IMR-90 (cell line): ENCODE data around the gene DNAJB8. TPM values are rescaled to one million over a fixed set of nuclear protein-coding genes. Genes with fewer than 3 reads are reported as not detected.

Experiments
- ATAC-seq: fragments of 200-7000 bp; cut with Tn5 transposase; 2 replicates; pipeline ENCODE4 v1.9.1; 2020; ENCODE audit warnings: low read depth, mild to moderate bottlenecking, moderate library complexity
- BruUV-seq: library from RNA; stranded (reverse); fragments of 400-500 nt; replicated peaks from 2 replicates; lab custom pipeline; 2021; lab: Mats Ljungman, UMichigan
- CTCF ChIA-PET: fragments of 300-600 bp; formaldehyde crosslinking; extraction: SDS; loops from one replicate; lab custom pipeline; 2021; ENCODE audit warnings: antibody characterized with exemption; lab: Yijun Ruan, JAX
- POLR2A ChIA-PET: fragments of 300-600 bp; sonication (Branson Sonifier 250); formaldehyde crosslinking; loops from one replicate; lab custom pipeline; 2022; ENCODE audit warnings: antibody characterized with exemption; ENCODE audit not compliant: unreplicated experiment; lab: Charles Lee
- DNase-seq: peaks from one replicate; pipeline ENCODE4 v3.0.0; 2013
- H2AFZ ChIP-seq: replicated peaks from 2 replicates; pipeline ENCODE3; 2013; ENCODE audit warnings: low read length, mild to moderate bottlenecking; ENCODE audit not compliant: poor library complexity
- H2AK5ac ChIP-seq: 2 replicates; pipeline ENCODE4 v1.6.1; 2013; ENCODE audit warnings: low read depth, low read length, inconsistent platforms
- H2AK9ac ChIP-seq: replicated peaks from 2 replicates; pipeline ENCODE3; 2013; ENCODE audit warnings: mild to moderate bottlenecking, low read depth, low read length, moderate library complexity; ENCODE audit not compliant: poor library complexity
- H2BK120ac ChIP-seq: 2 replicates; pipeline ENCODE4 v1.6.1; 2013; ENCODE audit warnings: low read depth, low read length, inconsistent platforms
- H2BK15ac ChIP-seq: 3 replicates; pipeline ENCODE4 v1.6.1; 2013; ENCODE audit warnings: low read depth, low read length, inconsistent platforms
- H2BK20ac ChIP-seq: 2 replicates; pipeline ENCODE4 v1.6.1; 2013; ENCODE audit warnings: low read depth, mild to moderate bottlenecking, inconsistent platforms, low read length, moderate library complexity
- H2BK5ac ChIP-seq: 2 replicates; pipeline ENCODE4 v1.6.1; 2013; ENCODE audit warnings: mild to moderate bottlenecking, low read depth, low read length, inconsistent platforms; ENCODE audit not compliant: poor library complexity, severe bottlenecking
- H3K14ac ChIP-seq: replicated peaks from 2 replicates; pipeline ENCODE4 v1.6.1; 2013; ENCODE audit warnings: low read depth, low read length, inconsistent platforms
- H3K18ac ChIP-seq: 2 replicates; pipeline ENCODE4 v1.6.1; 2013; ENCODE audit warnings: low read depth, low read length, control low read depth
- H3K23ac ChIP-seq: 2 replicates; pipeline ENCODE4 v1.6.1; 2013; ENCODE audit warnings: low read depth, low read length, inconsistent platforms
- H3K27ac ChIP-seq: 2 replicates; pipeline ENCODE4 v1.5.1; 2013; ENCODE audit warnings: mild to moderate bottlenecking, control low read depth, low read length; ENCODE audit not compliant: insufficient read depth
- H3K27me3 ChIP-seq: 2 replicates; pipeline ENCODE4 v1.6.1; 2013; ENCODE audit warnings: low read length; ENCODE audit not compliant: control insufficient read depth, insufficient read depth
- H3K36me3 ChIP-seq: 2 replicates; pipeline ENCODE4 v1.6.1; 2013; ENCODE audit warnings: low read length, mixed read lengths; ENCODE audit not compliant: control insufficient read depth, insufficient read depth
- H3K4ac ChIP-seq: 2 replicates; pipeline ENCODE4 v1.6.1; 2013; ENCODE audit warnings: low read depth, low read length, inconsistent platforms
- H3K4me1 ChIP-seq: 2 replicates; pipeline ENCODE4 v1.6.1; 2013; ENCODE audit warnings: low read length, mixed read lengths; ENCODE audit not compliant: control insufficient read depth, insufficient read depth
- H3K4me2 ChIP-seq: 2 replicates; pipeline ENCODE4 v1.6.1; 2013; ENCODE audit warnings: low read depth, mild to moderate bottlenecking, control low read depth, low read length, moderate library complexity
- H3K4me3 ChIP-seq: 2 replicates; pipeline ENCODE4 v1.5.1; 2013; ENCODE audit warnings: low read depth, mild to moderate bottlenecking, control low read depth, low read length, moderate library complexity; ENCODE audit not compliant: insufficient read depth
- H3K56ac ChIP-seq: 2 replicates; pipeline ENCODE4 v1.6.1; 2013; ENCODE audit warnings: low read length, inconsistent platforms; ENCODE audit not compliant: insufficient read depth; ENCODE audit errors: extremely low read depth
- H3K79me1 ChIP-seq, 2 experiments: 2 replicates each; pipeline ENCODE4 v1.6.1; 2013; ENCODE audit warnings: low read length in 2 of 2, inconsistent platforms in 1 of 2, low read depth in 1 of 2
- H3K9ac ChIP-seq: 2 replicates; pipeline ENCODE4 v1.6.1; 2013; ENCODE audit warnings: low read depth, low read length, control low read depth
- H3K9me1 ChIP-seq: 2 replicates; pipeline ENCODE4 v1.6.1; 2013; ENCODE audit warnings: low read length, inconsistent platforms; ENCODE audit not compliant: insufficient read depth
- H3K9me3 ChIP-seq: 2 replicates; pipeline ENCODE4 v1.6.1; 2013; ENCODE audit warnings: low read length; ENCODE audit not compliant: control insufficient read depth, insufficient read depth
- H4K20me1 ChIP-seq: 2 replicates; pipeline ENCODE4 v1.6.1; 2013; ENCODE audit warnings: low read length, inconsistent platforms; ENCODE audit not compliant: insufficient read depth
- H4K5ac ChIP-seq: 2 replicates; pipeline ENCODE4 v1.6.1; 2013; ENCODE audit warnings: mild to moderate bottlenecking, low read depth, low read length, control low read depth
- H4K8ac ChIP-seq, 2 experiments: 2 replicates each; pipeline ENCODE4 v1.6.1; 2013; ENCODE audit warnings: low read depth in 2 of 2, low read length in 2 of 2, control low read depth in 1 of 2, inconsistent platforms in 1 of 2
- H4K91ac ChIP-seq: 2 replicates; pipeline ENCODE4 v1.6.1; 2013; ENCODE audit warnings: low read depth, low read length, inconsistent platforms; ENCODE audit not compliant: insufficient read depth
- FOS ChIP-seq: fragments of 150-350 bp; IDR thresholded peaks from 2 replicates; pipeline ENCODE4 v1.6.1; 2016; ENCODE audit warnings: low read depth, low read length
- MAZ ChIP-seq: IDR thresholded peaks from 2 replicates; pipeline ENCODE4 v1.6.1; 2012; ENCODE audit warnings: low read depth, mild to moderate bottlenecking, low read length, improper control_type of control experiment, moderate library complexity, borderline replicate concordance
- POLR2A ChIP-seq: IDR thresholded peaks from 2 replicates; pipeline ENCODE4 v1.6.1; 2012; ENCODE audit warnings: mild to moderate bottlenecking, low read depth, low read length
- RAD21 ChIP-seq: IDR thresholded peaks from 2 replicates; pipeline ENCODE4 v1.6.1; 2012; ENCODE audit warnings: low read length, improper control_type of control experiment
- SMC3 ChIP-seq: fragments of 150-350 bp; IDR thresholded peaks from 2 replicates; pipeline ENCODE4 v1.6.1; 2016; ENCODE audit warnings: low read depth, mild to moderate bottlenecking, antibody characterized with exemption, low read length, moderate library complexity
- WGBS, 2 experiments: methylation state at CpG; one replicate each; pipeline versions ENCODE4 v1.1.5 to v1.1.7; 2013; ENCODE audit warnings: missing lambda C conversion rate in 2 of 2; ENCODE audit not compliant: insufficient read length in 1 of 2; ENCODE audit errors: extremely low coverage in 2 of 2; 5-methylcytosine and 5-hydroxymethylcytosine counted together
- dilution Hi-C: fragments of 300-500 bp; cut with HindIII; formaldehyde crosslinking; loops from one replicate; pipeline ENCODE4 v1.14.3; 2018; ENCODE audit warnings: low sequenced_read_pairs; ENCODE audit not compliant: unreplicated experiment
- in situ Hi-C: fragments of 300-500 bp; cut with MboI; formaldehyde crosslinking; loops from 3 replicates; pipeline ENCODE4 v1.14.3; 2019; ENCODE audit warnings: low sequenced_read_pairs, inconsistent platforms, mixed read lengths
- intact Hi-C: fragments of 100-400 bp; cut with micrococcal nuclease; formaldehyde crosslinking; loops from 2 replicates; pipeline ENCODE4 v1.10.0; 2022
- polyA plus RNA-seq, 3 experiments: library from polyadenylated mRNA; depleted of rRNA; stranded (reverse); fragments of >200 nt; gene quantifications; 2 replicates each; pipeline ENCODE4 v1.2.3, GENCODE V29; 2012; ENCODE audit warnings: low replicate concordance in 1 of 3
- total RNA-seq: library from RNA; depleted of rRNA; stranded (reverse); fragments of >200 nt; gene quantifications from 2 replicates; pipeline ENCODE4 v1.2.3, GENCODE V29; 2012
- TF ChIP-seq, protein P1 (sequence below): conservative IDR thresholded peaks from 2 replicates; pipeline ENCODE4 v1.5.1; 2012; ENCODE audit warnings: mild to moderate bottlenecking, low read depth, low read length, improper control_type of control experiment

Gene DNAJB8
- total and polyA plus RNA-seq, 2 of the 4 experiments (the other 2 are of a cell fraction) = not detected

DNA sequence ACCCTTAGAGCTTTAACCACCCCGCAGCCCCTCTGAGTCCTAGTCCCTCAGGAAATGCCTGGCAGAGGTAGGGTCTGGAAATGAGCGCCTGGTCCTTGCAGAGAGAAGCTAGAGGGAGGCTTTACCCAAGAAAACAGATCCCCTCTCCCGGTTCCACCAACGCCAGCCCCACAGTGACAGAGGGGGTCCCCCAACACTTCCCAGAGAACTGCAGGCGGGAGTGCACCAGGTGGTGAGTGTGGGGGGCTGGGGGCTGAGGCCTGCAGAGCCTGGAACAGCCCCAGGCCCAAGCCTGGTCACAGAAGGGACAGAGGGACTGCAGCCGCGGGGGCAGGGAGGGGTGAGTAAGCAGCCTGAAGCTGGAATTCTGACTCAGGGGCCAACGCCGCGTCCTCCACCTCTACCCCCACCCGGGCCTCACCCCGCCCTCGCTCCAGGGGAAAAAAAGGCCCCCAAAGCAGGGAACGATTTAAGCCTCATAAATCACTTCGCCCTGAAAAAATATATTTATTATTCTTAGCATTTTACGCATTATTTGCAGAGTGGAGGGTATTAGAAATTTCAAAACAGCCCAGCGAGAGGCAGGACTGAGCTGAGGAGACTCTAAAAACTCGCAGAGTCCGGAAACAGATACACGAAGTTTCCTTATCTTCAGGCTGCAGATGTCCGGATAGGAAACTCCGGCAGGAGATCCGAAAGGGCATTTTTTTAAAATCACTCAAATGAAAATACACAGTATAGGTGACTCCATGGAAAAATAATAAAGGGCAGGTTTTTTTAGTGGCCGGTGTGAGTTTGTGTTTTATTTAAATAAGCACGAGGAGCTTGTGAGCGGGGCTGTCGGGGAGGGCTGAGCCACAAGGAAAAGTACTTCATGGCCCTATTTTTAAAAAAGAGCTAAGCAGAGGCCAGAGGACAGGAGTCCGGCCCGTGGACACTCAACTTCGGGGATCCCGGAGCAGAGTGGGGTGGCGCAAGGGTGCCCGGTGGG lies 16.3 kb upstream of the DNAJB8 start:
- intact Hi-C loops = loop anchor here (5.0 kb wide), 1 partner anchor 406 kb away; no protein-coding TSS in a partner anchor
- BruUV-seq = no TSS peak

More for the DNA sequence above, 16.3 kb upstream of the DNAJB8 start:
- H3K4me1 ChIP-seq = peaks cover 23% of the 10 kb centered on the region
- H3K79me1 ChIP-seq = peaks cover 0 to 31% of the 10 kb centered on the region in 2 experiments
- peak overlapping the region; percentile 75 for H4K91ac ChIP-seq
- H4K5ac ChIP-seq = peak overlapping the region; percentile 61; the same call in 1 of the 2 replicates
- peaks cover 21% of the 10 kb centered on the region for H3K36me3 ChIP-seq
- H2BK15ac ChIP-seq = no peak overlapping the region
- peak overlapping the region; percentile 64 for H3K9ac ChIP-seq
- H3K18ac ChIP-seq = peak overlapping the region; percentile 52; the same call in 1 of the 2 replicates
- peak overlapping the region; percentile 87 for H3K4ac ChIP-seq
- ChIA-PET CTCF (interaction anchor here (1.5 to 1.6 kb wide), 2 partner anchors 14 to 57 kb away, joined by 3 to 4 read pairs; no protein-coding TSS in a partner anchor), POLR2A (interaction anchor here (0.7 kb wide), 1 partner anchor 9 kb away, joined by 3 read pairs; no protein-coding TSS in a partner anchor)
- peak overlapping the region; percentile 96 for H2AK9ac ChIP-seq
- dilution Hi-C loops = no loop called here
- in situ Hi-C loops = loop anchor here (10.0 kb wide), 1 partner anchor 388 kb away; no protein-coding TSS in a partner anchor
- no peaks in the 10 kb centered on the region for H3K27me3 ChIP-seq
- H3K14ac ChIP-seq = peak overlapping the region; percentile 62; the same call in 1 of the 2 replicates
- H4K8ac ChIP-seq = peak overlapping the region; percentile 76 to 81; a peak in 3 of 4 replicates
- H2BK5ac ChIP-seq = peak overlapping the region; percentile 82
- peaks cover 7% of the 10 kb centered on the region; the same call in 1 of the 2 replicates for H4K20me1 ChIP-seq
- TF ChIP-seq MAZ = peak; percentile 73; the same call in 1 of the 2 replicates
- peak; percentile 28; the same call in 1 of the 2 replicates for TF ChIP-seq SMC3
- TF ChIP-seq, protein P1, sequence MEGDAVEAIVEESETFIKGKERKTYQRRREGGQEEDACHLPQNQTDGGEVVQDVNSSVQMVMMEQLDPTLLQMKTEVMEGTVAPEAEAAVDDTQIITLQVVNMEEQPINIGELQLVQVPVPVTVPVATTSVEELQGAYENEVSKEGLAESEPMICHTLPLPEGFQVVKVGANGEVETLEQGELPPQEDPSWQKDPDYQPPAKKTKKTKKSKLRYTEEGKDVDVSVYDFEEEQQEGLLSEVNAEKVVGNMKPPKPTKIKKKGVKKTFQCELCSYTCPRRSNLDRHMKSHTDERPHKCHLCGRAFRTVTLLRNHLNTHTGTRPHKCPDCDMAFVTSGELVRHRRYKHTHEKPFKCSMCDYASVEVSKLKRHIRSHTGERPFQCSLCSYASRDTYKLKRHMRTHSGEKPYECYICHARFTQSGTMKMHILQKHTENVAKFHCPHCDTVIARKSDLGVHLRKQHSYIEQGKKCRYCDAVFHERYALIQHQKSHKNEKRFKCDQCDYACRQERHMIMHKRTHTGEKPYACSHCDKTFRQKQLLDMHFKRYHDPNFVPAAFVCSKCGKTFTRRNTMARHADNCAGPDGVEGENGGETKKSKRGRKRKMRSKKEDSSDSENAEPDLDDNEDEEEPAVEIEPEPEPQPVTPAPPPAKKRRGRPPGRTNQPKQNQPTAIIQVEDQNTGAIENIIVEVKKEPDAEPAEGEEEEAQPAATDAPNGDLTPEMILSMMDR = peak; percentile 27
- TF ChIP-seq POLR2A = no peak
- TF ChIP-seq RAD21 = no peak
- peak; percentile 67 for TF ChIP-seq FOS
- 7% methylated on average over 3 of the region's 33 CpGs; no CpG with 5 or more reads in 1 of the 2 experiments for WGBS, 2 experiments
- peak overlapping the region; percentile 83 for H3K27ac ChIP-seq
- ATAC-seq (peak; percentile 65), DNase-seq (peak; percentile 84)
- H2AFZ ChIP-seq = peak overlapping the region; percentile 84
- peaks cover 3% of the 10 kb centered on the region; the same call in 1 of the 2 replicates for H3K9me1 ChIP-seq
- H3K56ac ChIP-seq = peak overlapping the region; percentile 74; the same call in 1 of the 2 replicates
- no peak overlapping the region for H3K4me3 ChIP-seq
- peak overlapping the region; percentile 58 for H2BK120ac ChIP-seq
- H2BK20ac ChIP-seq = peak overlapping the region; percentile 38; the same call in 1 of the 2 replicates
- peak overlapping the region; percentile 67 for H3K4me2 ChIP-seq
- 0 out of 2 replicates have a peak overlapping the region, but pooled peaks have one; percentile 43 for H2AK5ac ChIP-seq
- H3K23ac ChIP-seq = peak overlapping the region; percentile 41
- H3K9me3 ChIP-seq = no peaks in the 10 kb centered on the region
